ENCODE results near the gene HS3ST5.
"Not testable (repeated sequence)": the region's sequence is repeated elsewhere in the genome, so short reads cannot be mapped to it uniquely, and the experiment has no call there.

The HS3ST5 gene

GRCh38 chr6:114083251-114083650, 259.6 kb downstream of the HS3ST5 start:
- Histone ChIP-seq H3K4me3 (ENCODE audit: low read length) (no peak overlapping the region), H3K27me3 (ENCODE audit: control insufficient read depth, insufficient read depth, low read length) (no peaks in the 10 kb centered on the region), H3K4me1 (ENCODE audit: control insufficient read depth, insufficient read depth, low read length) (no peaks in the 10 kb centered on the region), H3K27ac (ENCODE audit: low read length) (no peak overlapping the region), H3K9me3 (ENCODE audit: control insufficient read depth, insufficient read depth, low read length) (no peaks in the 10 kb centered on the region), H3K36me3 (ENCODE audit: control insufficient read depth, insufficient read depth, low read length) (no peaks in the 10 kb centered on the region)
- DNase-seq (ENCODE audit: low read depth, low spot score): no peak
- no CpG with 5 or more reads among the region's 3 CpGs for WGBS (ENCODE audit: insufficient coverage, insufficient read length)

DNA sequence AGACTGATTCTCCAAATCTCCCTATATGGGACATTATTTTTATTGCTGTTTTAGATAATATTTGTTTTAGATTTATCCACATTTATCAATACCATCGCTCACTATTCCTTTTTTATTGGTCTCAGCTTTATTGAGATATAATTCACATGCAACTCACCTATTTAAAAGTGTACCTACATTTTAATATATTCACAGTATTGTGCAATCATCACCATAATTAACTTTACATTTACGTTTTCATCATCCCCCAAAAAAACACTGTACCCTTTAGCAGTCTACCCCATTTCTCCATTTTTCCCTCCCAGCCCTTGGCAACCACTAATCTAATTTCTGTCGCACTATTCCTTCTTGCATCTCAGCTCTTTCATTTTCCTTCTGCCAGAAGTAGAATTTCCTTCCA, 261.1 kb downstream of the HS3ST5 start:
- 100% methylated on average over 1 of the region's 3 CpGs for WGBS (ENCODE audit: insufficient coverage, insufficient read length)
- Histone ChIP-seq H3K9me3 (ENCODE audit: control insufficient read depth, insufficient read depth, low read length) (no peaks in the 10 kb centered on the region), H3K36me3 (ENCODE audit: control insufficient read depth, insufficient read depth, low read length) (no peaks in the 10 kb centered on the region), H3K4me1 (ENCODE audit: control insufficient read depth, insufficient read depth, low read length) (no peaks in the 10 kb centered on the region), H3K4me3 (ENCODE audit: low read length) (no peak overlapping the region), H3K27ac (ENCODE audit: low read length) (no peak overlapping the region), H3K27me3 (ENCODE audit: control insufficient read depth, insufficient read depth, low read length) (no peaks in the 10 kb centered on the region)
- no peak for DNase-seq (ENCODE audit: low read depth, low spot score)

GRCh38 chr6:114080891-114081510, 261.8 kb downstream of the HS3ST5 start:
- Histone ChIP-seq H3K4me3 (ENCODE audit: low read length) (no peak overlapping the region), H3K9me3 (ENCODE audit: control insufficient read depth, insufficient read depth, low read length) (no peaks in the 10 kb centered on the region), H3K27me3 (ENCODE audit: control insufficient read depth, insufficient read depth, low read length) (no peaks in the 10 kb centered on the region), H3K4me1 (ENCODE audit: control insufficient read depth, insufficient read depth, low read length) (no peaks in the 10 kb centered on the region), H3K36me3 (ENCODE audit: control insufficient read depth, insufficient read depth, low read length) (no peaks in the 10 kb centered on the region), H3K27ac (ENCODE audit: low read length) (no peak overlapping the region)
- DNase-seq (ENCODE audit: low read depth, low spot score): no peak
- WGBS (ENCODE audit: insufficient coverage, insufficient read length): no CpG with 5 or more reads among the region's 3 CpGs

DNA sequence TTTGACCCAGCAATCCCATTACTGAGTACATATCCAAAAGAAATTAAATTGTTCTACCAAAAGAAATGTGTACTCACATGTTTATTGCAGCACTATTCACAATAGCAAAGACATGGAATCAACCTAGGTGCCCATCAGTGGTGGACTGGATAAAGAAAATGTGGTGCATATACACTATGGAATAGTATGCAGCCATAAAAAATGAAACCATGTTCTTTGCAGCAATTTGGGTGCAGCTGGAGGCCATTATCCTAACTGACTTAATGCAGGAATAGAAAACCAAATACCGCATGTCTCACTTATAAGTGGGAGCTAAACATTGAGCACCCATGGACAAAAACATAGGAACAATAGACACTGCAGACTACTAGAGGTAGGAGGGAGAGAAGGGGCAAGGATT, 262.4 kb downstream of the HS3ST5 start:
- not testable (repeated sequence) for H3K4me3 ChIP-seq (ENCODE audit: low read length); DNase-seq (ENCODE audit: low read depth, low spot score); H3K27me3 ChIP-seq (ENCODE audit: control insufficient read depth, insufficient read depth, low read length); H3K36me3 ChIP-seq (ENCODE audit: control insufficient read depth, insufficient read depth, low read length); H3K9me3 ChIP-seq (ENCODE audit: control insufficient read depth, insufficient read depth, low read length); H3K27ac ChIP-seq (ENCODE audit: low read length); H3K4me1 ChIP-seq (ENCODE audit: control insufficient read depth, insufficient read depth, low read length)
- no CpG with 5 or more reads among the region's 1 CpG for WGBS (ENCODE audit: insufficient coverage, insufficient read length)

- no peak overlapping the region for H3K4me3 ChIP-seq (ENCODE audit: low read length)
- no peak overlapping the region for H3K27ac ChIP-seq (ENCODE audit: low read length)
- WGBS (ENCODE audit: insufficient coverage, insufficient read length): no CpG with 5 or more reads among the region's 3 CpGs
Measured at GRCh38 chr6:114075777-114076176, 267.0 kb downstream of the HS3ST5 start.

DNA sequence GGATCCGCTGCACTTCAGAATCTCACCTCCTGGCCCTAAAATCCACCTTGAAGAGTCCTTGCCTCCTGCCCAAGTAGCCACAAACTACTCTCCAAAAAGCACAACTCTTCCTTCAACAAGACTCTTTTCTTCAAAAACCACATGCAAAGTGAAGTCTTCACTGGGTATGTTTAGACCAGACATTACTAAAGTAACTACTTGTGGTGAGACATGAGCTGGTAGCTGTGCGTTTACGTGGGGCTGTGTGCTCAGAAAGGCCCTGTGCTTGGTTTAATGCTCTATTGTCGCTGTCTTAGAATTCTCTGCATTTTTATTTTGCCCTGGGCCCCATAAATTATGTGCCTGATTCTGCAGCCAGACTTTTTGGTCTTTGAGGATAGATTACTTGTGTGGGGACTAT, 267.5 kb downstream of the HS3ST5 start:
- no peaks in the 10 kb centered on the region for H3K4me1 ChIP-seq (ENCODE audit: control insufficient read depth, insufficient read depth, low read length)
- H3K4me3 ChIP-seq (ENCODE audit: low read length): no peak overlapping the region
- WGBS (ENCODE audit: insufficient coverage, insufficient read length): no CpG with 5 or more reads among the region's 4 CpGs
- no peaks in the 10 kb centered on the region for H3K27me3 ChIP-seq (ENCODE audit: control insufficient read depth, insufficient read depth, low read length)
- no peaks in the 10 kb centered on the region for H3K36me3 ChIP-seq (ENCODE audit: control insufficient read depth, insufficient read depth, low read length)
- no peaks in the 10 kb centered on the region for H3K9me3 ChIP-seq (ENCODE audit: control insufficient read depth, insufficient read depth, low read length)
- no peak for DNase-seq (ENCODE audit: low read depth, low spot score)
- no peak overlapping the region for H3K27ac ChIP-seq (ENCODE audit: low read length)

More at GRCh38 chr6:114075777-114076176, 267.0 kb downstream of the HS3ST5 start:
- Histone ChIP-seq H3K27me3 (ENCODE audit: control insufficient read depth, insufficient read depth, low read length) (no peaks in the 10 kb centered on the region), H3K36me3 (ENCODE audit: control insufficient read depth, insufficient read depth, low read length) (no peaks in the 10 kb centered on the region), H3K9me3 (ENCODE audit: control insufficient read depth, insufficient read depth, low read length) (no peaks in the 10 kb centered on the region), H3K4me1 (ENCODE audit: control insufficient read depth, insufficient read depth, low read length) (no peaks in the 10 kb centered on the region)
- DNase-seq (ENCODE audit: low read depth, low spot score): no peak

GRCh38 chr6:114068771-114069170, 274.1 kb downstream of the HS3ST5 start:
- H3K4me1 ChIP-seq (ENCODE audit: control insufficient read depth, insufficient read depth, low read length): no peaks in the 10 kb centered on the region
- no peaks in the 10 kb centered on the region for H3K9me3 ChIP-seq (ENCODE audit: control insufficient read depth, insufficient read depth, low read length)
- WGBS (ENCODE audit: insufficient coverage, insufficient read length): no CpG with 5 or more reads among the region's 3 CpGs
- H3K27me3 ChIP-seq (ENCODE audit: control insufficient read depth, insufficient read depth, low read length): no peaks in the 10 kb centered on the region
- H3K4me3 ChIP-seq (ENCODE audit: low read length): no peak overlapping the region
- H3K27ac ChIP-seq (ENCODE audit: low read length): no peak overlapping the region
- DNase-seq (ENCODE audit: low read depth, low spot score): no peak
- no peaks in the 10 kb centered on the region for H3K36me3 ChIP-seq (ENCODE audit: control insufficient read depth, insufficient read depth, low read length)

GRCh38 chr6:114068116-114068515, 274.7 kb downstream of the HS3ST5 start:
- H3K36me3 ChIP-seq (ENCODE audit: control insufficient read depth, insufficient read depth, low read length): no peaks in the 10 kb centered on the region

DNA sequence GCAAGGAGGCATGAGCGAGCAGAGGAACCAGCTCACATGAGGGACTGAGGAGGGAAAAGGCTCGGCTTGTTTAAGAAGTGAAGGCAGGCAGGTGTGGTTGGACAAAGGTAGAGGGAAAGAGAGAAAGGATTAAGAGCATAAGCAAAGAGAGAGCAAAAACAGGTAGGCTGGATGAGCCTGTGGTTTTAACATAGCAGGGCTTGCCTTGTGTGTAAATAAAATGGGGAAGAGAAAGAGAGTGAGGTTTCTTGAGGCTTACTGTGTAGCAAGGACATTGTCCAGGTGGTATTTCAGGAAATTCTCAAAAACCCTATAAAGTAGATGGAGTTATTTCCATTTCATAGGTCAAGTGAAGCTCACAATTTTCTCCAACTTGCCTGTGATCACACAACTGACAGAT, 278.0 kb downstream of the HS3ST5 start:
- Histone ChIP-seq H3K4me1 (ENCODE audit: control insufficient read depth, insufficient read depth, low read length) (no peaks in the 10 kb centered on the region), H3K36me3 (ENCODE audit: control insufficient read depth, insufficient read depth, low read length) (no peaks in the 10 kb centered on the region), H3K4me3 (ENCODE audit: low read length) (no peak overlapping the region), H3K9me3 (ENCODE audit: control insufficient read depth, insufficient read depth, low read length) (no peaks in the 10 kb centered on the region), H3K27ac (ENCODE audit: low read length) (no peak overlapping the region), H3K27me3 (ENCODE audit: control insufficient read depth, insufficient read depth, low read length) (no peaks in the 10 kb centered on the region)
- no peak for DNase-seq (ENCODE audit: low read depth, low spot score)
- no CpG with 5 or more reads among the region's 2 CpGs for WGBS (ENCODE audit: insufficient coverage, insufficient read length)

More at GRCh38 chr6:114068116-114068515, 274.7 kb downstream of the HS3ST5 start:
- Histone ChIP-seq H3K4me1 (ENCODE audit: control insufficient read depth, insufficient read depth, low read length) (no peaks in the 10 kb centered on the region), H3K4me3 (ENCODE audit: low read length) (no peak overlapping the region), H3K27me3 (ENCODE audit: control insufficient read depth, insufficient read depth, low read length) (no peaks in the 10 kb centered on the region), H3K9me3 (ENCODE audit: control insufficient read depth, insufficient read depth, low read length) (no peaks in the 10 kb centered on the region), H3K27ac (ENCODE audit: low read length) (no peak overlapping the region)
- no CpG with 5 or more reads among the region's 2 CpGs for WGBS (ENCODE audit: insufficient coverage, insufficient read length)
- DNase-seq (ENCODE audit: low read depth, low spot score): no peak

DNA sequence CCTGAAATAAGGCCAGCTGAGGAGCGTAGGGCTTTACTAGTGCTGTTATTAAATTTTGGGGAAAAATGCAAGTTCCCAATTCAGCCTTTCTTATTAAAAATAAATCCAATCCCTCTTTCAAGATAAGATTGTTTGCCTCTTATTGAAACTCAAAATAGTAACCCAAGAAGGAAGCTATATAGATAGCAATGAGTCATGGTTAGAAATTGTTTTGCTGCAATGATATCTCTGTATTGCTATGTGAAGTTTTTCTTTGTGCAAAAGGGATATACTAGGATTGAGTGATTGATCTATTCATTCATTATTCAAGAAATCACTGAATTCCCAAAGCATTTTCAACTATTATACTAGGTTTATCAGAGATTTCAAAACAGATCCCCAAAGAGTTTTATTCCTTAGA, 278.9 kb downstream of the HS3ST5 start:
- H3K27ac ChIP-seq (ENCODE audit: low read length): no peak overlapping the region
- no peaks in the 10 kb centered on the region for H3K36me3 ChIP-seq (ENCODE audit: control insufficient read depth, insufficient read depth, low read length)
- DNase-seq (ENCODE audit: low read depth, low spot score): no peak
- no peaks in the 10 kb centered on the region for H3K9me3 ChIP-seq (ENCODE audit: control insufficient read depth, insufficient read depth, low read length)
- no peaks in the 10 kb centered on the region for H3K4me1 ChIP-seq (ENCODE audit: control insufficient read depth, insufficient read depth, low read length)
- no CpG with 5 or more reads among the region's 1 CpG for WGBS (ENCODE audit: insufficient coverage, insufficient read length)
- no peaks in the 10 kb centered on the region for H3K27me3 ChIP-seq (ENCODE audit: control insufficient read depth, insufficient read depth, low read length)
- H3K4me3 ChIP-seq (ENCODE audit: low read length): no peak overlapping the region

DNA sequence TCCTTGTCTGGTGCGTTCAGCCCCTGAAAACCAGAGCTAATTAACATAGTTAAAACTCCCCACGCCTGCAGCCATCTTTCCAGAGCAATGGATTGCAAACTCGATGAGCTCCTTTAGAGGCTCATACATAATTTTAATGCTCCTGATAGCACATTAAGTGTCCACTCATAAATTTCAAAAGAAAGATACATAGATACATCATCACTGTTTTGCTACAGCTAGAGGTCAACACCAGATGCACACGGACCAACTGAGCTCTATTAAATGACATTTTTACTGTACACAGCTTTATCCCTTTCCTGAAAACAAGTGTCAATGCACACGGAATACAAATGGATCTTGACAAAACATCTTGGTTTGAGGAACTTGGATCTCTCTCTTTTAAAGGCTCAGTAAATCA, 280.6 kb downstream of the HS3ST5 start:
- H3K36me3 ChIP-seq (ENCODE audit: control insufficient read depth, insufficient read depth, low read length): no peaks in the 10 kb centered on the region
- no peak for DNase-seq (ENCODE audit: low read depth, low spot score)
- no peak overlapping the region for H3K4me3 ChIP-seq (ENCODE audit: low read length)
- no peaks in the 10 kb centered on the region for H3K27me3 ChIP-seq (ENCODE audit: control insufficient read depth, insufficient read depth, low read length)
- no peak overlapping the region for H3K27ac ChIP-seq (ENCODE audit: low read length)
- H3K4me1 ChIP-seq (ENCODE audit: control insufficient read depth, insufficient read depth, low read length): no peaks in the 10 kb centered on the region
- WGBS (ENCODE audit: insufficient coverage, insufficient read length): no CpG with 5 or more reads among the region's 5 CpGs
- no peaks in the 10 kb centered on the region for H3K9me3 ChIP-seq (ENCODE audit: control insufficient read depth, insufficient read depth, low read length)
